GM21367 (cell line): Measurements from ENCODE around the gene LIMS2.

Experiments used
- ATAC-seq: cut with Tn5 transposase; IDR thresholded peaks from one replicate; pipeline ENCODE4 v1.9.1; 2021; ENCODE audit not compliant: unreplicated experiment

Gene LIMS2

DNA sequence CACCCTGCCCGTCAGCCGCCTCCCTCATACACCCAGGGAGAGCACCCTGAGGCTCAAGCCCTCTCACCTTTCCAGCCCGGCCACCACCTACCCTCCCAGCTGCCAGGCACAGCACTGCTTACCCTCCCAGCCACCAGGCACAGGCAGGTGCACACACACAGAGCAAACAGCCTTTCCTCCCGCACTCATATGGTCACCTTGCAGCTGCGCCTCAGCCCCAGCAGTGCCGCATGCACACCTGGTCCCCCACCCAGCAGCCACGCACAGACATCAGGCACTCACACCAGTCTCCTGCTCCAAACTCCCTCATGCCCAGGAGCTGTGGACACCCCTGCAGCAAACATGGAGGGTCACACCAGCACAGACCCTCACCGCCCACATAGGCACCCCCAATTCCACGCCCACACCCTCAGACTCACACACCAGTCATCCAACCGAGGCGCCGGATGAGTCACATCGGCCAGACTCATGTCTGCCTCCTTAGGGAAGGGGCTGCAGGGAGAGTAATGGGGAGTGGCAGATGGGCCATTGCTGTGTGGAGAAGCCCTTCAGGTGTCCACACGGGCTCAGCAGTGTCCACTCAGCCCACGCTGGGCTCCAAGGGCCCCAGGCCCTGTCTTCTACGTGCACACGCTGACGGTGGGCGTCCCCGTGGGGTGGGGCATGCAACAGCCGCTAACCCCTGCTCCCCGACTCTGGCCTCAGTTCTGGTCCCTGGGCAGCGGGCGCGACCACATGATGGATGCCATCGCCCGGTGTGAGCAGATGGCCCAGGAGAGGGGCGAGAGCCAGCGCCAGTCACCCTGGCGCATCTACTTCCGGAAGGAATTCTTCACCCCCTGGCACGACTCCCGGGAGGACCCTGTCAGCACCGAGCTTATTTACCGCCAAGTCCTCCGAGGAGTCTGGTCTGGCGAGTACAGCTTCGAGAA is 51.7 kb downstream of the LIMS2 start:
- ATAC-seq, result no peak

GRCh38 chr2:127622561-127623387 is 52.6 kb downstream of the LIMS2 start:
- ATAC-seq, result no peak

GRCh38 chr2:127621981-127622431 is 53.3 kb downstream of the LIMS2 start:
- no peak for ATAC-seq

- ATAC-seq, result no peak
Measured at GRCh38 chr2:127620866-127621265, 54.5 kb downstream of the LIMS2 start.

GRCh38 chr2:127619877-127620705 is 55.2 kb downstream of the LIMS2 start:
- ATAC-seq, result no peak

- ATAC-seq, result no peak
Measured at GRCh38 chr2:127619203-127619590, 56.1 kb downstream of the LIMS2 start.

- ATAC-seq, result no peak
Measured at GRCh38 chr2:127618551-127619202, 56.7 kb downstream of the LIMS2 start.

GRCh38 chr2:127615511-127616166 is 59.7 kb downstream of the LIMS2 start:
- no peak for ATAC-seq

DNA sequence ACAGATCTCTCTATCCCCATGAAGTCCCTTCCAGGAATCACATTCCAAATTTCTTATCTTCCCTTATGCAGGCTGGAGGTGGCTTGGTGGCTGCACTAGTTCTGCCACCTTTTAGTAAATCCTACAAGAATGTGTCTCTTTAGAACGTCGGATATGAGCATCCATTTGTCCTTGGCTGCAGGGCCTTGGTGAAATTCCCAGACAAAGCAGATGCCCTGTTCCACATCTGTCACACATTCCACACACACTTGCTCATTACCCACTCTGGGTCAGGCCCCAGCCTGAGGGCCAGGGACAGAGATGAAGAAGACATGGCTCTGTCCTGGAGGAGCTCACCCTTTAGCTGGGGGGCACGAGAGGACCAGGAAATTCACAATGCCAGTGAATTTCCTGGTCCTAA is 60.6 kb downstream of the LIMS2 start:
- no peak for ATAC-seq

- ATAC-seq, result no peak
Measured at GRCh38 chr2:127614246-127614645, 61.1 kb downstream of the LIMS2 start.

DNA sequence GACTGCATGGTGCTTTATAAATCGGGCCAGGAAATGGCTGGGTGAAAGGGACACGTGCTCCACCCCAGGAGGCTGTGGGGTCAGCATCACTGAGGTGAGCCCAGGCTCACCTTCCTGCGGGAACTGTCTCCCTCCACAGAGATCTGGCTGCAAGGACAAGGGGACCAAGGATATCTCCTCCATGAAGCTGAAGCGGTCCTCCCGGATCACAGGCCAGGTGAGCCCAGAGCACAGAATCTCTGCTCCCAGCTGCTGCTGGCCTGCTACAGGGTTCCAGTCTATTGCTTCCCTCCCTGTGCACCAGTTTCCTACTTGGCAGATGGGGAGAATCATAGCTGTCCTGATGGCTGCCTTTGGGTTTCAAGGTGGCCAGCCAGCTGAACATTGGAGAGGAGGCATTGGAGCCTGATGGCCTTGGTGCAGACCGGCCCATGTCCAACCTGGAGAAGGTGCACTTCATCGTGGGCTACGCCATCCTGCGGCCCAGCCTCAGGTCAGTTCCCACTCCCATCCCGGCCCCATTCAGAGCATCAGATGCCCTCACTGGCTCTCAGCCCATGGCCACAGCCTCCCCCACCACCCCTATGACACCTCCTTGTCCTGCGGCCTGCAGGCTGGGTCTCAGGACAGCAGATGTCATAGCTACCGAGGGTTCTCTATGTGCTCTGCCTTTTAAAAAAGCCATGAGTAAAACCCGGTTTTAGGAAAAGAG is 63.1 kb downstream of the LIMS2 start:
- ATAC-seq, result no peak

DNA sequence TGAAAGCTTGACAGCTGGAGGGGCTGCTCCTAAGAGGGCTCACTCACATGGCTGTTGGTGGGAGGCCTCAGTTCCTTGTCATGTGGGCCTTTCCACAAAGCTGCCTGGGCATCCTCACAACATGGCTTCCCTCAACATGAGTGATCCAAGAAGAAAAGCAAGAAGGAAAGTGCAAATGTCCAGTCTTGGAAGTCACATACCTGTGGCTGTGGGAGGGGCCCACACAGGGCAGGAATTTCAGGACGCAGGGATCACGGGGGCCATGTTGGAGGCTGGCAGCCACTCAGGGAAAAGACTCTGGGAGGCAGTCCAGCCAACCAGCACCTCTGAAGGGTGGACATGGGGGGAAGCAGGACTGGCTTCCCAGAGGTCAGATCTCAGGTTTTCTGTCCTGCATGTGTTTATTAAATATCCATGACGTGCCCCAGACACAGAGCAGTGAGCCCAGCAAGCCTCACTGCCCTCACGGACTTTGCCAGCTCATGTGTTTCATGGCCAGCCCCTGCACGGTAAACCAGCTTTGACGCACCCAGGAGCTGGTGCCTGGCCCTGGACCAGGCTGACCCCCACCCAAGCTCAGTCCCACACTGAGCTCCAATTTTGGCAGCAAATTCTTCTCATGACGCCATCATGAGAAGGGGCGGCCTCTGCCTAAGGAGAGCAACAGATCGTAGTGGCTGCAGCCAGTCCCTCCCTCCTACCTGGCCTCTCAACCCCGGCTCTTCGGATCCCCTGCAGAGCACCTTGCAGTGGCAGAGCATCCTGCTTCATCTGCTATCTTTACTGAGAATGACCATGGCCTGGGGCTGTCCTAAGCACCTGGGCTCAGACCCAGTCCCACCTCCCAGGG is 64.0 kb downstream of the LIMS2 start:
- no peak for ATAC-seq

DNA sequence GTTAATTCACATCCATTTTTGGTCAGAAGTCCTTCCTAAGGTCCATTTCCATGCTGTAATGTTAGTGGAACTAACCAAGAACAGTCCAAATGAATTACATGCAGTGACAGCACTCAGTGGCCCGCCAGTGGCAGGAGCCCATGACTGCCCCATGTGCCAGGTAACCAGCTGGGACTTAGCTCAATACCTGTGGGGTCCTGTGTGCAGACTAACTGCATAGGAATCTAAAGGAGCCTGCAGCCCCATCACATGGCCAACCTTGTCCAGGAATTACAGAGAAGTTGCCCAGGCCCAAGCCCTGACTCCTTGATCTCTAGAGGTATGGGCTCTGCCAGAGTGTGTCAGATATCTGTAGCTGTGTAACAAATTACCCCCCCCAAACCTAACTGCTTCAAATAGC is 64.8 kb downstream of the LIMS2 start:
- no peak for ATAC-seq

GRCh38 chr2:127609818-127610217 is 65.5 kb downstream of the LIMS2 start:
- no peak for ATAC-seq

DNA sequence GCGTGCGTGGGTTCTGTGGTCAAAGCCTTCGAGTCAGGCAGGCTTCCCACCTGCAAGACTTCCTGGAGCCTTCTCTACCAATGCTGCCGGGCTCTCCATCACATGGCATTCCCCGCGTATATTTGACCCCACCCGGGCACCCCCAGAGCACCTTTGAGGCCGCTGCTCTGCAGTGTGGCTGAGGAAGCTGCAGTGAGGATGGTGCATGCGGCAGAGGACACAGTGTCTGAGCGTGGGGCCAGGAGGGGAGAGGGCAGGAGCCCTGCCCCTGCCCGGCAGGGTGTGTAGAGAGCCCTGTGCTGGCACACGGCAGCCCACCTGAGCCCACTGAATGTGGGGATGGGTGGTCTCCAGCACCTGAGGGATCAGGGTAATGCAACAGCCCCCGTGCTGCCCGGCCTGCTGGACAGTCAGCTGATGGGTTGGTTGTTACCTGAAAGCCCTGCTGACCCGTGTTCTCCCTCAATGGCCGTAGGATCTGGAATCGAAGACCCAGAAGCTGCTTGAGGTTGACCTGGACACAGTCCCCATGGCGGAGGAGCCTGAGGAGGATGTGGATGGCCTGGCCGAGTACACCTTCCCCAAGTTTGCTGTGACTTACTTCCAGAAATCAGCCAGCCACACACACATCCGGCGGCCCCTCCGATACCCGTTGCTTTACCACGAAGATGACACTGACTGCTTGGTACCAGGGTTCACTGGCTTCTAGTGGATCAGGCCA is 66.1 kb downstream of the LIMS2 start:
- ATAC-seq, result no peak

DNA sequence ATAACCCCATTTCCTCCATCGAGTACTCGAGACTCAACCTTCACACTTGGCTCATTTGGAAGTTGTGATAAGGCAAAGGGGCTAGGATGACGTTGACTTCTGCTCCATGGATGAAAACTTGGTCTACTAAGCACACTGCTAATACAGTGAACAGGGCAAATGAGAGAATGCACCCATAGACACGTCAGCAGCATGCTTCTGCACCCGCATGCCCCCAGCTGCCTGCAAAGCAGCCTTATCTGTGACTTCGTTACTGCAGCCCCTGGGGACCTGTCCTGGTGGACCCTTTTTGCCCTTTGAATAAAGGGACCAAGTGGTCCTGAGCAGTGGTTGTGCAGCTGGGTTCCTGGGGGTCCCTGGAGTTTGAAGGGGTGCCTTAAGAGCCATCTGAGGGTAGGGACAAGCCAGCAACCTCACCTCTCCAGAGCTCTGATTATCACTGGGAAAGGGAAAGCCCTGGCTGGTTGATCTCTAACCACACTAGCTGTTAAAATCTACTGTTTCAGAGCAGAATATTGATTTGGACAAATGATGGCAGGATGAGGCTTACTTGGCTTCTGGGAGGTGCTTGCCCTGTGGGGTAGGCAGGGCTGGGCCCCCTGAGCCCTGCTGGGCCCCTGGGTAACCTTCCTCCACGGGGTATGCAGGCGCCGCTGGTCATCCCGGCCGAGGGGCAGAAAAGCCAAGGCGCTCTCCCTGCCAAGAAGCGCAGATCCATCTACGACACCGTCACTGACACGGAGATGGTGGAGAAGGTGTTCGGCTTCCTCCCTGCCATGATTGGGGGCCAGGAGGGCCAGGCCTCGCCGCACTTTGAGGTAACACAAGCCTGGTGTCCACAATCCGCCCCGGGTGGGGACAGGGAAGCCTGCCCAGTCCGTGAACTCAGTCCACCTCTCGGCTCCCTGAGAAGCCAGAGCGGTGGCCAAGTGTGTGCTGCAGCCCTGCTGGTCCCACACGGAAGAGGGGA is 67.0 kb downstream of the LIMS2 start:
- ATAC-seq, result no peak
